ENCODE results near the gene COX14. TPM values are rescaled to one million over a fixed set of nuclear protein-coding genes. Genes with fewer than 3 reads are reported as not detected.

Gene COX14
- total RNA-seq = 40.8 and 42.4 TPM in 2 replicates

GRCh38 chr12:50111693-50112455 lies at the start of gene COX14:
TSS of gene COX14 (plus strand) at chr12:50112236. CDS start at chr12:50120044, 7,808 bp downstream.
- no peak for TF ChIP-seq CTCF (IDR thresholded peaks at IDR 0.05)
- CTCF ChIA-PET = interaction anchor here (0.7 to 4.2 kb wide), 19 partner anchors 9 to 653 kb away, joined by 3 to 48 read pairs (median 8); partner anchors contain the start of genes CERS5, GPD1, RACGAP1 and SMARCD1
- peak; percentile 98 for DNase-seq
- Mint-ChIP-seq H3K4me3 (peak within 1 kb of the TSS; percentile 97), H3K4me1 (peaks cover 66% of the 10 kb centered on the region), H3K9me3 (no peaks in the 10 kb centered on the region), H3K36me3 (ENCODE audit: low read depth) (peaks cover 29% of the 10 kb centered on the region), H3K27ac (peak within 1 kb of the TSS; percentile 95), H3K27me3 (no peaks in the 10 kb centered on the region)
- intact Hi-C loops (cut with micrococcal nuclease) = loop anchor here (1.0 to 5.0 kb wide), 11 partner anchors 25 to 935 kb away; partner anchors contain the start of genes ATF1, BCDIN3D, CERS5 and LETMD1
- POLR2A ChIA-PET = interaction anchor here (0.6 to 8.0 kb wide), 35 partner anchors 8 to 1958 kb away, joined by 3 to 262 read pairs (median 4); partner anchors contain the start of genes ARF3, ATF1, ATG101 and BCDIN3D
- ATAC-seq (ENCODE audit: low read depth) = peak; percentile 78

- H3K36me3 Mint-ChIP-seq (ENCODE audit: low read depth) = no peaks in the 10 kb centered on the region
- H3K4me1 Mint-ChIP-seq = no peaks in the 10 kb centered on the region
- no peak for ATAC-seq (ENCODE audit: low read depth)
- ChIA-PET POLR2A (no interaction called here), CTCF (interaction anchor here (0.7 kb wide), 1 partner anchor 118 kb away, joined by 3 read pairs; no protein-coding TSS in a partner anchor)
- H3K27me3 Mint-ChIP-seq = peaks cover 29% of the 10 kb centered on the region
- no peak for TF ChIP-seq CTCF (IDR thresholded peaks at IDR 0.05)
- intact Hi-C loops (cut with micrococcal nuclease) = no loop called here
- H3K9me3 Mint-ChIP-seq = no peaks in the 10 kb centered on the region
- no peak overlapping the region for H3K27ac Mint-ChIP-seq
- no peak overlapping the region for H3K4me3 Mint-ChIP-seq
- DNase-seq = no peak
Measured at GRCh38 chr12:50062728-50063460, 49.1 kb upstream of the COX14 start.

GRCh38 chr12:50065726-50066310 lies 46.2 kb upstream of the COX14 start:
- ATAC-seq (ENCODE audit: low read depth) (no peak), DNase-seq (no peak)
- Mint-ChIP-seq H3K4me1 (peaks cover 4% of the 10 kb centered on the region), H3K9me3 (no peaks in the 10 kb centered on the region), H3K4me3 (no peak overlapping the region), H3K27ac (no peak overlapping the region), H3K27me3 (peaks cover 14% of the 10 kb centered on the region), H3K36me3 (ENCODE audit: low read depth) (no peaks in the 10 kb centered on the region)
- CTCF ChIA-PET = interaction anchor here (1.1 to 7.6 kb wide), 3 partner anchors 10 to 110 kb away, joined by 3 to 73 read pairs (median 15); no protein-coding TSS in a partner anchor
- intact Hi-C loops (cut with micrococcal nuclease) = no loop called here
- TF ChIP-seq CTCF (IDR thresholded peaks at IDR 0.05) = no peak
- POLR2A ChIA-PET = interaction anchor here (0.6 kb wide), 1 partner anchor 8 kb away, joined by 3 read pairs; the partner anchor contains the start of gene ASIC1

DNA sequence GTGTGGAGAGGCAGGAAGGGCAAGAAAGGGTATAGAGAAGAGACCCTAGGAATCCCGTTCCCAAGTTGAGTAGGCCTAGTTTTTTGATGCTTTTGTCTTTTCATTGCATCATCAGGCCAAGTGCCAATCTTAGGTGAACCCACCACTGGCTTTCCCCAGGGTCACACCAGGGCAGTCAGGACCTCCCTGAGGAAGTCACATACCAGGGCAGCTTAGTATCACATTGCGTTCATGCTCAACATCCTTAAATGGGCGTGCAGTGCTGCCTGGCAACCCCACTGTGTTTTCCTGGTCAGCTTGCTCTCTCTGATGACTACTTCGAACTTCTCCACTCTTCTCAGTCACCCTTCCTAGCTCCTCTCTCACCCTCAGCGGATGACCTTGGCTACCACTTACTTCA lies 45.6 kb upstream of the COX14 start:
- ChIA-PET CTCF (interaction anchor here (1.1 to 7.6 kb wide), 3 partner anchors 11 to 109 kb away, joined by 3 to 73 read pairs (median 15); no protein-coding TSS in a partner anchor), POLR2A (interaction anchor here (0.6 kb wide), 2 partner anchors 9 to 477 kb away, joined by 3 read pairs; partner anchors contain the start of gene ASIC1)
- H3K27ac Mint-ChIP-seq = no peak overlapping the region
- ATAC-seq (ENCODE audit: low read depth) (no peak), DNase-seq (no peak)
- H3K4me3 Mint-ChIP-seq = no peak overlapping the region
- no peaks in the 10 kb centered on the region for H3K9me3 Mint-ChIP-seq
- intact Hi-C loops (cut with micrococcal nuclease) = no loop called here
- peaks cover 4% of the 10 kb centered on the region for H3K4me1 Mint-ChIP-seq
- H3K27me3 Mint-ChIP-seq = peaks cover 10% of the 10 kb centered on the region
- no peak for TF ChIP-seq CTCF (IDR thresholded peaks at IDR 0.05)
- no peaks in the 10 kb centered on the region for H3K36me3 Mint-ChIP-seq (ENCODE audit: low read depth)
